Measurements from ENCODE around the gene EFCAB13.

GRCh38 chr17:47414612-47415011 is 90.9 kb downstream of the EFCAB13 start:
- TF ChIP-seq CTCF (conservative IDR thresholded peaks at IDR 0.05; ENCODE audit: low read depth, low read length) (no peak), EZH2 (IDR thresholded peaks at IDR 0.05; ENCODE audit: borderline replicate concordance, low read depth, low read length, poor library complexity, severe bottlenecking) (no peak)
